Measurements from ENCODE around the gene C8G.

Gene C8G

GRCh38 chr9:136958898-136959850 is 14.1 kb downstream of the C8G start:
- Histone ChIP-seq H3K4me1 (ENCODE audit: insufficient read depth, low read length) (no peaks in the 10 kb centered on the region), H3K9ac (ENCODE audit: low read depth, low read length) (no peak overlapping the region)

GRCh38 chr9:136960212-136960937 is 15.3 kb downstream of the C8G start:
- H3K36me3 ChIP-seq (ENCODE audit: insufficient read depth, low read length), result no peaks in the 10 kb centered on the region
- no peak overlapping the region for H3K9ac ChIP-seq (ENCODE audit: low read depth, low read length)
- peaks cover 3% of the 10 kb centered on the region; the same call in 1 of the 2 replicates for H3K4me1 ChIP-seq (ENCODE audit: insufficient read depth, low read length)
- no peaks in the 10 kb centered on the region for H3K9me3 ChIP-seq (ENCODE audit: control insufficient read depth, insufficient read depth, low read length)

More at GRCh38 chr9:136958898-136959850, 14.1 kb downstream of the C8G start:
- no peaks in the 10 kb centered on the region for H3K36me3 ChIP-seq (ENCODE audit: insufficient read depth, low read length)
- no peaks in the 10 kb centered on the region for H3K9me3 ChIP-seq (ENCODE audit: control insufficient read depth, insufficient read depth, low read length)

GRCh38 chr9:136960938-136961275 is 15.9 kb downstream of the C8G start:
- H3K4me1 ChIP-seq (ENCODE audit: insufficient read depth, low read length), result peaks cover 8% of the 10 kb centered on the region
- no peaks in the 10 kb centered on the region for H3K9me3 ChIP-seq (ENCODE audit: control insufficient read depth, insufficient read depth, low read length)
- no peaks in the 10 kb centered on the region for H3K36me3 ChIP-seq (ENCODE audit: insufficient read depth, low read length)
- no peak overlapping the region for H3K9ac ChIP-seq (ENCODE audit: low read depth, low read length)

GRCh38 chr9:136961279-136962065 is 16.4 kb downstream of the C8G start:
- H3K9me3 ChIP-seq (ENCODE audit: control insufficient read depth, insufficient read depth, low read length), result no peaks in the 10 kb centered on the region
- no peak overlapping the region for H3K9ac ChIP-seq (ENCODE audit: low read depth, low read length)
- H3K4me1 ChIP-seq (ENCODE audit: insufficient read depth, low read length), result peaks cover 11% of the 10 kb centered on the region
- H3K36me3 ChIP-seq (ENCODE audit: insufficient read depth, low read length), result no peaks in the 10 kb centered on the region

- Histone ChIP-seq H3K36me3 (ENCODE audit: insufficient read depth, low read length) (no peaks in the 10 kb centered on the region), H3K4me1 (ENCODE audit: insufficient read depth, low read length) (peaks cover 11% of the 10 kb centered on the region), H3K9ac (ENCODE audit: low read depth, low read length) (no peak overlapping the region), H3K9me3 (ENCODE audit: control insufficient read depth, insufficient read depth, low read length) (no peaks in the 10 kb centered on the region)
Measured at GRCh38 chr9:136962163-136962562, 17.1 kb downstream of the C8G start.

- H3K9me3 ChIP-seq (ENCODE audit: control insufficient read depth, insufficient read depth, low read length), result no peaks in the 10 kb centered on the region
- H3K36me3 ChIP-seq (ENCODE audit: insufficient read depth, low read length), result no peaks in the 10 kb centered on the region
- no peak overlapping the region for H3K9ac ChIP-seq (ENCODE audit: low read depth, low read length)
- peaks cover 11% of the 10 kb centered on the region for H3K4me1 ChIP-seq (ENCODE audit: insufficient read depth, low read length)
Measured at GRCh38 chr9:136962701-136963248, 17.7 kb downstream of the C8G start.

GRCh38 chr9:136963341-136963740 is 18.3 kb downstream of the C8G start:
- H3K9ac ChIP-seq (ENCODE audit: low read depth, low read length), result no peak overlapping the region

GRCh38 chr9:136963751-136964150 is 18.7 kb downstream of the C8G start:
- Histone ChIP-seq H3K9me3 (ENCODE audit: control insufficient read depth, insufficient read depth, low read length) (no peaks in the 10 kb centered on the region), H3K4me1 (ENCODE audit: insufficient read depth, low read length) (peaks cover 11% of the 10 kb centered on the region), H3K9ac (ENCODE audit: low read depth, low read length) (no peak overlapping the region), H3K36me3 (ENCODE audit: insufficient read depth, low read length) (no peaks in the 10 kb centered on the region)

More at GRCh38 chr9:136963341-136963740, 18.3 kb downstream of the C8G start:
- no peaks in the 10 kb centered on the region for H3K36me3 ChIP-seq (ENCODE audit: insufficient read depth, low read length)
- H3K9me3 ChIP-seq (ENCODE audit: control insufficient read depth, insufficient read depth, low read length), result no peaks in the 10 kb centered on the region
- peaks cover 11% of the 10 kb centered on the region for H3K4me1 ChIP-seq (ENCODE audit: insufficient read depth, low read length)

GRCh38 chr9:136964171-136964689 is 19.2 kb downstream of the C8G start:
- H3K4me1 ChIP-seq (ENCODE audit: insufficient read depth, low read length), result peaks cover 11% of the 10 kb centered on the region
- H3K9ac ChIP-seq (ENCODE audit: low read depth, low read length), result no peak overlapping the region
- no peaks in the 10 kb centered on the region for H3K36me3 ChIP-seq (ENCODE audit: insufficient read depth, low read length)
- no peaks in the 10 kb centered on the region for H3K9me3 ChIP-seq (ENCODE audit: control insufficient read depth, insufficient read depth, low read length)

- Histone ChIP-seq H3K4me1 (ENCODE audit: insufficient read depth, low read length) (peaks cover 11% of the 10 kb centered on the region), H3K36me3 (ENCODE audit: insufficient read depth, low read length) (no peaks in the 10 kb centered on the region), H3K9ac (ENCODE audit: low read depth, low read length) (no peak overlapping the region), H3K9me3 (ENCODE audit: control insufficient read depth, insufficient read depth, low read length) (no peaks in the 10 kb centered on the region)
Measured at GRCh38 chr9:136964833-136965422, 19.9 kb downstream of the C8G start.

- Histone ChIP-seq H3K36me3 (ENCODE audit: insufficient read depth, low read length) (no peaks in the 10 kb centered on the region), H3K9ac (ENCODE audit: low read depth, low read length) (peak overlapping the region; percentile 22; the same call in 1 of the 2 replicates), H3K9me3 (ENCODE audit: control insufficient read depth, insufficient read depth, low read length) (no peaks in the 10 kb centered on the region), H3K4me1 (ENCODE audit: insufficient read depth, low read length) (peaks cover 11% of the 10 kb centered on the region)
Measured at GRCh38 chr9:136965771-136966484, 20.9 kb downstream of the C8G start.

GRCh38 chr9:136968333-136969127 is 23.5 kb downstream of the C8G start:
- H3K4me1 ChIP-seq (ENCODE audit: insufficient read depth, low read length), result peaks cover 11% of the 10 kb centered on the region
- no peaks in the 10 kb centered on the region for H3K36me3 ChIP-seq (ENCODE audit: insufficient read depth, low read length)
- no peak overlapping the region for H3K9ac ChIP-seq (ENCODE audit: low read depth, low read length)
- H3K9me3 ChIP-seq (ENCODE audit: control insufficient read depth, insufficient read depth, low read length), result no peaks in the 10 kb centered on the region

Measured in ES-I3 (cell line).